Measurements from ENCODE around the gene MED28. TPM values are rescaled to one million over a fixed set of nuclear protein-coding genes. Genes with fewer than 3 reads are reported as not detected.

The MED28 gene
- total RNA-seq, 1 donor from 2014 or later: 71.9 TPM

GRCh38 chr4:17670423-17670822 is 56.0 kb downstream of the MED28 start:
- intact Hi-C loops (cut with micrococcal nuclease): no loop called here
- TF ChIP-seq, protein P1, sequence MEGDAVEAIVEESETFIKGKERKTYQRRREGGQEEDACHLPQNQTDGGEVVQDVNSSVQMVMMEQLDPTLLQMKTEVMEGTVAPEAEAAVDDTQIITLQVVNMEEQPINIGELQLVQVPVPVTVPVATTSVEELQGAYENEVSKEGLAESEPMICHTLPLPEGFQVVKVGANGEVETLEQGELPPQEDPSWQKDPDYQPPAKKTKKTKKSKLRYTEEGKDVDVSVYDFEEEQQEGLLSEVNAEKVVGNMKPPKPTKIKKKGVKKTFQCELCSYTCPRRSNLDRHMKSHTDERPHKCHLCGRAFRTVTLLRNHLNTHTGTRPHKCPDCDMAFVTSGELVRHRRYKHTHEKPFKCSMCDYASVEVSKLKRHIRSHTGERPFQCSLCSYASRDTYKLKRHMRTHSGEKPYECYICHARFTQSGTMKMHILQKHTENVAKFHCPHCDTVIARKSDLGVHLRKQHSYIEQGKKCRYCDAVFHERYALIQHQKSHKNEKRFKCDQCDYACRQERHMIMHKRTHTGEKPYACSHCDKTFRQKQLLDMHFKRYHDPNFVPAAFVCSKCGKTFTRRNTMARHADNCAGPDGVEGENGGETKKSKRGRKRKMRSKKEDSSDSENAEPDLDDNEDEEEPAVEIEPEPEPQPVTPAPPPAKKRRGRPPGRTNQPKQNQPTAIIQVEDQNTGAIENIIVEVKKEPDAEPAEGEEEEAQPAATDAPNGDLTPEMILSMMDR (IDR thresholded peaks at IDR 0.05): no peak
- ATAC-seq (ENCODE audit: low read depth) (no peak), DNase-seq (no peak)
- Mint-ChIP-seq H3K4me1 (peaks cover 16% of the 10 kb centered on the region), H3K9me3 (peaks cover 11% of the 10 kb centered on the region), H3K27ac (no peak overlapping the region), H3K36me3 (ENCODE audit: low read depth) (no peaks in the 10 kb centered on the region), H3K27me3 (peaks cover 35% of the 10 kb centered on the region), H3K4me3 (no peak overlapping the region)
- ChIA-PET CTCF (no interaction called here), POLR2A (no interaction called here)

- peaks cover 5% of the 10 kb centered on the region for H3K9me3 Mint-ChIP-seq
- POLR2A ChIA-PET: no interaction called here
- intact Hi-C loops (cut with micrococcal nuclease): no loop called here
- ATAC-seq (ENCODE audit: low read depth) (no peak), DNase-seq (no peak)
- CTCF ChIA-PET: no interaction called here
- H3K4me1 Mint-ChIP-seq: no peaks in the 10 kb centered on the region
- H3K36me3 Mint-ChIP-seq (ENCODE audit: low read depth): no peaks in the 10 kb centered on the region
- TF ChIP-seq, protein P1 (IDR thresholded peaks at IDR 0.05): no peak
- H3K4me3 Mint-ChIP-seq: no peak overlapping the region
- H3K27me3 Mint-ChIP-seq: no peaks in the 10 kb centered on the region
- H3K27ac Mint-ChIP-seq: no peak overlapping the region
These were observed 66.3 kb downstream of the MED28 start for GRCh38 chr4:17680559-17681280.

DNA sequence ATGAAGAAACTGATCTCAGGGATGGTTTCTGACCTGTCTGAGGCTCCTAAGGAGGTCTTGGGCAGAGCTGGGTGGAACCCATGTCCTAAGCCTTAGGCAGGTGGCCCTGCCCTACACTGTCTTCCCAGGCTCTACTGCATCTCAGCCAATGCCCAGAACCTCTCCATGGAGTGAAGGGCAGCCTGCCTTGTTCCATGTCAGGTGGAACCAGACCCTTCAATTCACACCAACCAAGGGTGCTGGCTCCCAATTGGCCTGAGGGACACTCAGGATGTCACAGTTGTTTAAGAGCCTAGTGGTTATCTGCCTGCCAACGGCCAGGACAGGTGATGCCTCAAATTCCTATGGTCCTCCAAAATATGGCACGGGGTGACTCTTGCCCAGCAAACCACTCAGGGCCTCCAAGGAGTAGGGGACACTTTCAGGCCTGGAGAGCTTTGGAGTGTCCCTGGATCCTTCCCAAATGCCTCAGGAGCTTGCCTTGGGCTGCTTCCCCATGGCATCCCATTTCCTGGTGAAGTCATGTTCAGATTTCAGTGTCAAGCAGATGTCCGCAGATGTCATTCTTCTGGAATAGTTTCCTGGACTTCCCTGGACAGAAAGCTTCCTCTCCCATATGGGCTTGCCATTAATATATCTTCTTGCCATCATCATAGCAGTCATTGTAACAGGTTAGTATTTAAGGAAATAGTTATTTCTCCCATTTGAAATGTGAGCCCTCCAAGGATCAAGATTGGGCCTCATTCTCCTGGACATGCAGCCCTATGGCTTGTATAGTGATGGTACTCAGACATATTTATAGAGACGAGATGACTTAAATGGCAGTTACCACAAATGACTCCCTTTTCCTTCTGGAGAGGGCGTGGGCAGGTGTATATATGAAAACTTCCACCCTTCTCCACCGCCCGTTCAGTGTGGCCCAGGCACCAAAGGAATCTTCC is 67.1 kb downstream of the MED28 start:
- DNase-seq (no peak), ATAC-seq (ENCODE audit: low read depth) (no peak)
- Mint-ChIP-seq H3K36me3 (ENCODE audit: low read depth) (no peaks in the 10 kb centered on the region), H3K27me3 (no peaks in the 10 kb centered on the region), H3K4me3 (no peak overlapping the region), H3K4me1 (no peaks in the 10 kb centered on the region), H3K9me3 (peaks cover 5% of the 10 kb centered on the region), H3K27ac (no peak overlapping the region)
- TF ChIP-seq, protein P1 (IDR thresholded peaks at IDR 0.05): no peak
- ChIA-PET POLR2A (no interaction called here), CTCF (no interaction called here)
- intact Hi-C loops (cut with micrococcal nuclease): no loop called here

GRCh38 chr4:17682222-17682566 is 67.8 kb downstream of the MED28 start:
- ATAC-seq (ENCODE audit: low read depth) (no peak), DNase-seq (no peak)
- ChIA-PET POLR2A (no interaction called here), CTCF (no interaction called here)
- Mint-ChIP-seq H3K4me1 (no peaks in the 10 kb centered on the region), H3K4me3 (no peak overlapping the region), H3K9me3 (peaks cover 5% of the 10 kb centered on the region), H3K36me3 (ENCODE audit: low read depth) (no peaks in the 10 kb centered on the region), H3K27me3 (no peaks in the 10 kb centered on the region), H3K27ac (no peak overlapping the region)
- TF ChIP-seq, protein P1 (IDR thresholded peaks at IDR 0.05): no peak
- intact Hi-C loops (cut with micrococcal nuclease): no loop called here

Other genes starting within 250 kb of the MED28 start
- 7.2 and 8.9 TPM in 2 replicates for gene QDPR, start 102.6 kb upstream of the MED28 start, total RNA-seq
- gene CLRN2, start 99.5 kb upstream of the MED28 start, total RNA-seq: not detected in 2 replicates
- 45.1 and 50.5 TPM in 2 replicates for gene LAP3, start 37.4 kb upstream of the MED28 start, total RNA-seq
- gene FAM184B, start 167.0 kb downstream of the MED28 start, total RNA-seq: 0.02 and 0.05 TPM in 2 replicates
- 42.9 and 57.2 TPM in 2 replicates for gene DCAF16, start 196.1 kb downstream of the MED28 start, total RNA-seq
- gene NCAPG, start 196.3 kb downstream of the MED28 start, total RNA-seq: 1.1 and 1.5 TPM in 2 replicates